Suppressor macrophage treated with lipopolysaccharide for 1 hour (primary cell): ENCODE results near the gene MRPL14.
"Not testable (repeated sequence)": the region's sequence is repeated elsewhere in the genome, so short reads cannot be mapped to it uniquely, and the experiment has no call there.

Experiments
- DNase-seq, 3 donors: peaks; one replicate each; pipeline ENCODE4 v3.0.0-alpha.2; 2020 to 2022

Gene MRPL14

GRCh38 chr6:44096612-44097011, 30.6 kb downstream of the MRPL14 start:
- peak; percentile 87 to 89 (median 88) for DNase-seq

GRCh38 chr6:44095243-44095623, 32.0 kb downstream of the MRPL14 start:
- DNase-seq = not testable (repeated sequence)

GRCh38 chr6:44094403-44095242, 32.6 kb downstream of the MRPL14 start:
- DNase-seq = no peak

- no peak for DNase-seq
These were observed 33.4 kb downstream of the MRPL14 start for GRCh38 chr6:44093750-44094402.

- DNase-seq = no peak
These were observed 34.2 kb downstream of the MRPL14 start for GRCh38 chr6:44093066-44093465.

- DNase-seq = no peak
These were observed 35.0 kb downstream of the MRPL14 start for GRCh38 chr6:44091981-44092884.

- DNase-seq = not testable (repeated sequence)
These were observed 35.9 kb downstream of the MRPL14 start for GRCh38 chr6:44091356-44091755.

- peak in 2 of 3 donors; percentile 24 to 36 for DNase-seq
These were observed 36.8 kb downstream of the MRPL14 start for GRCh38 chr6:44090465-44090864.

GRCh38 chr6:44088827-44089590, 38.2 kb downstream of the MRPL14 start:
- DNase-seq = no peak

GRCh38 chr6:44087623-44088022, 39.6 kb downstream of the MRPL14 start:
- no peak for DNase-seq

- no peak for DNase-seq
These were observed 40.2 kb downstream of the MRPL14 start for GRCh38 chr6:44086931-44087574.

- no peak for DNase-seq
These were observed 42.0 kb downstream of the MRPL14 start for GRCh38 chr6:44085219-44085618.

GRCh38 chr6:44084231-44085014, 42.8 kb downstream of the MRPL14 start:
- DNase-seq = no peak

- no peak for DNase-seq
These were observed 44.4 kb downstream of the MRPL14 start for GRCh38 chr6:44082872-44083321.

- DNase-seq = no peak
These were observed 45.5 kb downstream of the MRPL14 start for GRCh38 chr6:44081753-44082152.

GRCh38 chr6:44080561-44081521, 46.4 kb downstream of the MRPL14 start:
- DNase-seq = peak in 1 of 3 donors; percentile 44

- DNase-seq = no peak
These were observed 47.6 kb downstream of the MRPL14 start for GRCh38 chr6:44079672-44080071.

GRCh38 chr6:44078827-44079671, 48.2 kb downstream of the MRPL14 start:
- peak; percentile 82 to 86 (median 83) for DNase-seq
